Esophagus squamous epithelium (tissue), 4 donors: Measurements from ENCODE around the gene CRELD2.

Source experiments
- POLR2A ChIP-seq, 4 donors: fragments of 450-650 bp; IDR thresholded peaks; one replicate each; pipeline ENCODE4 v1.6.1; 2017; ENCODE audit warnings: antibody characterized with exemption in 4 of 4, mild to moderate bottlenecking in 4 of 4, moderate library complexity in 3 of 4
- TF ChIP-seq, protein P1 (sequence below), 6 experiments: fragments of 450-650 bp in 4 of 6; fragments of 200-600 bp in 2 of 6; sonication (generic) in 2 of 6; IDR thresholded peaks; one replicate each; pipeline ENCODE4 v1.5.1; 2016 to 2019; ENCODE audit warnings: antibody characterized with exemption in 6 of 6, mild to moderate bottlenecking in 4 of 6, moderate library complexity in 4 of 6

DNA sequence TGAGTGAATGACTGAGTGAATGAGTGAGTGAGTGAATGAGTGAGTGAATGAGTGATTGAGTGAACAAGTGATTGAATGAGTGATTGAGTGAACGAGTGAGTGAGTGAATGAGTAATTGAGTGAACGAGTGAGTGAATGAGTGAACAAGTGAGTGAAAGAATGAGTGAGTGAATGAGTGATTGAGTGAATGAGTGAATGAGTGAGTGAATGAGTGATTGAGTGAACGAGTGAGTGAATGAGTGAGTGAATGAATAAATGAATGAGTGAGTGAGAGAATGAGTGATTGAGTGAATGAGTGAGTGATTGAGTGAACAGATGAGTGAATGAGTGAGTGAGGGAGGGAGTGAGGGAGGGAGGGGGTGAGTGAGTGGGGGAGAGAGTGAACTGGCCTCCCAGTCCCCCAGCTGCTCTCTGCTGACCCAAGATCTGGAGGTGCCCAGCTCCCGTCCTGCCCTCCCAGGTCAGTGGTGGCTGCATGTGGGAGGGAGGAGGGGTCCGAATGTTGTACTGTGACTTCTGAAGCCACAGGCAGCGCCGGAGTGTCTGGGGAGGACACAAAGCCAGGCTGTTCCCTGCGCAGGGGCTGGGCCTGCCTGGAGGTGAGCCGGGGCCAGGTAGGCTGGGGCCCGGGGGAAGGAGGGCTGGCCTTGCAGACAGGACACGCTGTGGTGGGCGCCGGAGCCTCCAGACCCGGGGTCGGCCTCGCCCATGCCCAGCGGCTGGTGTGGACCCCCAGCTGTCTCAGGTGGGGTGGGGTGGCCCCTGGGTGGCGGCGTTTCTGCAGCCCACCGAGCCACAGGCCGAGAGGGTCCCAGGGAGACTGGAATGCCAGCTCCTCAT, 24.4 kb downstream of the CRELD2 start:
- TF ChIP-seq POLR2A (IDR thresholded peaks at IDR 0.05), result no peak
- TF ChIP-seq, protein P1, sequence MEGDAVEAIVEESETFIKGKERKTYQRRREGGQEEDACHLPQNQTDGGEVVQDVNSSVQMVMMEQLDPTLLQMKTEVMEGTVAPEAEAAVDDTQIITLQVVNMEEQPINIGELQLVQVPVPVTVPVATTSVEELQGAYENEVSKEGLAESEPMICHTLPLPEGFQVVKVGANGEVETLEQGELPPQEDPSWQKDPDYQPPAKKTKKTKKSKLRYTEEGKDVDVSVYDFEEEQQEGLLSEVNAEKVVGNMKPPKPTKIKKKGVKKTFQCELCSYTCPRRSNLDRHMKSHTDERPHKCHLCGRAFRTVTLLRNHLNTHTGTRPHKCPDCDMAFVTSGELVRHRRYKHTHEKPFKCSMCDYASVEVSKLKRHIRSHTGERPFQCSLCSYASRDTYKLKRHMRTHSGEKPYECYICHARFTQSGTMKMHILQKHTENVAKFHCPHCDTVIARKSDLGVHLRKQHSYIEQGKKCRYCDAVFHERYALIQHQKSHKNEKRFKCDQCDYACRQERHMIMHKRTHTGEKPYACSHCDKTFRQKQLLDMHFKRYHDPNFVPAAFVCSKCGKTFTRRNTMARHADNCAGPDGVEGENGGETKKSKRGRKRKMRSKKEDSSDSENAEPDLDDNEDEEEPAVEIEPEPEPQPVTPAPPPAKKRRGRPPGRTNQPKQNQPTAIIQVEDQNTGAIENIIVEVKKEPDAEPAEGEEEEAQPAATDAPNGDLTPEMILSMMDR (IDR thresholded peaks at IDR 0.05), result no peak
